ENCODE results near the gene IL6R.

DNA sequence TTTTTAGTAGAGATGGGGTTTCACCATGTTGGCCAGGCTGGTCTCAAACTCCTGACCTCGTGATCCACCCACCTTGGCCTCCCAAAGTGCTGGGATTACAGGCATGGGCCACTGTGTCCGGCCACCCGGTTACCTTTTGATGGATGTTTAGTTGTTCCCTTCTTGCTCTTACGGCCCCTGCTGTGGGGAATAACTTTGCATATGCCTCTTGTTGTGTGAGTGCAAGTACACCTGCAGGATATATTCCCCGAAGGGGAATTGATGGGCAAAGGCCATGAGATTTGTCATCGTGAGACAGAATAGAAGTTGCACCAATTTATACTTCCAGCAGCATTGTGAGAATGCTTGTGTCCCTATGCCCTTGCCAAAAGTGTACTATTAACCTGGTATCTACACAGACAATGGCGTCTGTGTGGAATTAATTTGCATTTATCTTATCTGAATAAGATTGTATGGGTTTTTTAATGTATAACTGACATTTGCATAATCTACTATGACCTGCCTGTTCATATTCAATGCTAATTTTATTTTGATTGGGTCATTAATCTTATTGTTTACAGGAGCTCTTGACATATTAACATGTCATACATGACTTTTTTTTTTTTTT, 8.1 kb downstream of the IL6R start:
- TF ChIP-seq EZH2 (optimal IDR thresholded peaks at IDR 0.05; ENCODE audit: low read depth, low read length), result no peak
- TF ChIP-seq, protein P1, sequence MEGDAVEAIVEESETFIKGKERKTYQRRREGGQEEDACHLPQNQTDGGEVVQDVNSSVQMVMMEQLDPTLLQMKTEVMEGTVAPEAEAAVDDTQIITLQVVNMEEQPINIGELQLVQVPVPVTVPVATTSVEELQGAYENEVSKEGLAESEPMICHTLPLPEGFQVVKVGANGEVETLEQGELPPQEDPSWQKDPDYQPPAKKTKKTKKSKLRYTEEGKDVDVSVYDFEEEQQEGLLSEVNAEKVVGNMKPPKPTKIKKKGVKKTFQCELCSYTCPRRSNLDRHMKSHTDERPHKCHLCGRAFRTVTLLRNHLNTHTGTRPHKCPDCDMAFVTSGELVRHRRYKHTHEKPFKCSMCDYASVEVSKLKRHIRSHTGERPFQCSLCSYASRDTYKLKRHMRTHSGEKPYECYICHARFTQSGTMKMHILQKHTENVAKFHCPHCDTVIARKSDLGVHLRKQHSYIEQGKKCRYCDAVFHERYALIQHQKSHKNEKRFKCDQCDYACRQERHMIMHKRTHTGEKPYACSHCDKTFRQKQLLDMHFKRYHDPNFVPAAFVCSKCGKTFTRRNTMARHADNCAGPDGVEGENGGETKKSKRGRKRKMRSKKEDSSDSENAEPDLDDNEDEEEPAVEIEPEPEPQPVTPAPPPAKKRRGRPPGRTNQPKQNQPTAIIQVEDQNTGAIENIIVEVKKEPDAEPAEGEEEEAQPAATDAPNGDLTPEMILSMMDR (IDR thresholded peaks at IDR 0.05; ENCODE audit: low read length), result no peak

Measured in MM.1S (cell line).